HG03135 (cell line): ENCODE measurements around the gene PHPT1.
"Not testable (repeated sequence)": the region's sequence is repeated elsewhere in the genome, so short reads cannot be mapped to it uniquely, and the experiment has no call there.

Experiments used
- ATAC-seq: cut with Tn5 transposase; IDR thresholded peaks from one replicate; pipeline ENCODE4 v1.9.1; 2021; ENCODE audit warnings: mild to moderate bottlenecking, moderate library complexity; ENCODE audit not compliant: unreplicated experiment

The PHPT1 gene

GRCh38 chr9:136835932-136836904, 13.0 kb upstream of the PHPT1 start:
- no peak for ATAC-seq

DNA sequence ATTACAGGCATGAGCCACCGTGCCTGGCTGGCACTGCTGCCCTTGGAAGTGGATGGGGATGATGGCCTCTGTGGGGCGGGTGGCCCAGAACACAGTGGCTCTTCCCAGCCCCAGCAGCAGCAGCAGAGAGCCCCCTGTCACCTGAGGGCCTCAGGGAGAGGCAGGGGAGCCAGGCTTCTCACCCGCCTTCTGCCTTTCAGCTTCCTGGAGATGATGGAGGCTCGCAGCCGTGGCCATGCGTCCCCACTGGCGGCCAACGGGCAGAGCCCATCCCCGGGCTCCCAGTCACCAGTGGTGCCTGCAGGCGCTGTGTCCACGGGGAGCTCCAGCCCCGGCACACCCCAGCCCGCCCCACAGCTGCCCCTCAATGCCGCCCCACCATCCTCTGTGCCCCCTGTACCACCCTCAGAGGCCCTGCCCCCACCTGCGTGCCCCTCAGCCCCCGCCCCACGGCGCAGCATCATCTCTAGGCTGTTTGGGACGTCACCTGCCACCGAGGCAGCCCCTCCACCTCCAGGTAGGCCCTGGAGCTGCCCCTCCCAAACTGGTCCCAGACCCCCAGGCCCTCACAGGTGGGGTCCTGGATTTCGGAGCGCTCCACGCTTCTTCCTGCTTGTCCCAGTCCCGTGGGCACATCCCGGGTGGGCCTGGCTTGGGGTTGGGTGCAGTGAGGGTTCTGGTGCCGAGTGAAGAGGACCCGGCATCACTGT, 11.9 kb upstream of the PHPT1 start:
- ATAC-seq = no peak

GRCh38 chr9:136837856-136838277, 11.3 kb upstream of the PHPT1 start:
- ATAC-seq = not testable (repeated sequence)

GRCh38 chr9:136838314-136839228, 10.6 kb upstream of the PHPT1 start:
- ATAC-seq = no peak

DNA sequence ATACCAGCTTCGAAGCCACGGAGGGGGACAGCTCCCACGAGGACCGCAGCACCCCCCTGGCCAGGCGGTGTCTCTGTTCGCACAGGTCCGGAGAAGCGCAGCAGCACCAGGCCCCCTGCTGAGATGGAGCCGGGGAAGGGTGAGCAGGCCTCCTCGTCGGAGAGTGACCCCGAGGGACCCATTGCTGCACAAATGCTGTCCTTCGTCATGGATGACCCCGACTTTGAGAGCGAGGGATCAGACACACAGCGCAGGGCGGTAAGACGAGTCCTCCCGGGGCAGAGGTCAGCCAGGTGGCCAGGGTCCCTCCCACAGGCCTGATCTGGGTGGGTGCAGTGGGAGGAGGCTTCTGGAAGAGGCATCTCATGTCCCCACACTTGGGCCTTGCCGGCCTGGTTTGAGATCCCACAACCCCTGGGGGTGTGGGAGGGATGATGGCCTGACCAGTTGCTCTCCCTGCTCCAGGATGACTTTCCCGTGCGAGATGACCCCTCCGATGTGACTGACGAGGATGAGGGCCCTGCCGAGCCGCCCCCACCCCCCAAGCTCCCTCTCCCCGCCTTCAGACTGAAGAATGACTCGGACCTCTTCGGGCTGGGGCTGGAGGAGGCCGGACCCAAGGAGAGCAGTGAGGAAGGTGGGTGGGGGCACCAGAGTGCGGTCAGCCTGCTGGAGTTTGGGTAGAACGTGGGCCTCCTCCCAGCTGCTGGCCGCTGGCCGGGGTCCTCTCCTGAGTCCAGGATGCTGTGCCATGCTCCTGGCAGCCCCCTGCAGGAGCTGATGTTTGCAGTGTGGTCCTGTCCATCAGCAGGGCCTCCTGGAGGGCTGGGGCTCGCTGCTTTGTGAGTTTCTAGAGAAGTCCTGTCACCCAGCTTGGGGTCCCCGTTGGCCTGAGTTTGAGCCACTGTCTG, 9.7 kb upstream of the PHPT1 start:
- no peak for ATAC-seq

- no peak for ATAC-seq
These were observed 8.9 kb upstream of the PHPT1 start for GRCh38 chr9:136840140-136840876.

DNA sequence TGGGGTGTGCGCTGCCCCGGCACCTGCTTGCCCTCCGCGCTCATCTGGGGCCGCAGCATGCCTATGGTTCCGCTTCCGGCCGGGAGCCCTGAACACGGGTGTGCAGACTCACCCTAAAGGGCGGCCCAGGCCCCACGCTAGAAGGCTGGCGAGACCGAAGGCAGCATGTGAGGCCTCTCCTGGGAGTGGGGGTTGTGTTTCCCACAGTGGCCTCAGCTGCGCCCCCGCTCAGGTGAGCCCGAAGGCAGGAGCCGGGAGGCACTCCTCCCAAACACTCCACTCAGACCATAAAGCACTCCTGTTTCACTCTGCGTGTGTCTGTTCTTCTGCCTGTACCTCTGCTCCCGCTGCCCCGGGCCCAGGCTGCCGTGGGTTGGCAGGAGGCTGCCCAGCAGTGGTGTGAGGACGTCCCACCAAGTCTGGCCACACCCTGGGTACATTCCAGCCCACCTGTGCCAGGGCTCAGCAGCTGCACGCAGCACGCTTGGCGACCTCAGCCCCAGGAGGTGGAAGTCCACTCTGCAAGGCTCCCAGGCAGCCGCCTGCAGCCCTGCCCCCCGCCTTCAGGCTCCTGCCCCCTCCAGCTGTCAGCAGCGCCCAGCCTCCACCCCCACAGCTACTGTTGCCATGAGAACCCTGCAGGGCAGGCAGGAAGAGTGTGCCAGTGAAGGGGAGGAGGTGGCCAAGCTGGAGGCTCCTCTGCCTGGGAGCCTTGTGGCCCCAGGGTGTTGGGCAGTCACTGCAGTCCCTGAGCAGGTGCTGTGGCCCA, 8.1 kb upstream of the PHPT1 start:
- no peak for ATAC-seq

DNA sequence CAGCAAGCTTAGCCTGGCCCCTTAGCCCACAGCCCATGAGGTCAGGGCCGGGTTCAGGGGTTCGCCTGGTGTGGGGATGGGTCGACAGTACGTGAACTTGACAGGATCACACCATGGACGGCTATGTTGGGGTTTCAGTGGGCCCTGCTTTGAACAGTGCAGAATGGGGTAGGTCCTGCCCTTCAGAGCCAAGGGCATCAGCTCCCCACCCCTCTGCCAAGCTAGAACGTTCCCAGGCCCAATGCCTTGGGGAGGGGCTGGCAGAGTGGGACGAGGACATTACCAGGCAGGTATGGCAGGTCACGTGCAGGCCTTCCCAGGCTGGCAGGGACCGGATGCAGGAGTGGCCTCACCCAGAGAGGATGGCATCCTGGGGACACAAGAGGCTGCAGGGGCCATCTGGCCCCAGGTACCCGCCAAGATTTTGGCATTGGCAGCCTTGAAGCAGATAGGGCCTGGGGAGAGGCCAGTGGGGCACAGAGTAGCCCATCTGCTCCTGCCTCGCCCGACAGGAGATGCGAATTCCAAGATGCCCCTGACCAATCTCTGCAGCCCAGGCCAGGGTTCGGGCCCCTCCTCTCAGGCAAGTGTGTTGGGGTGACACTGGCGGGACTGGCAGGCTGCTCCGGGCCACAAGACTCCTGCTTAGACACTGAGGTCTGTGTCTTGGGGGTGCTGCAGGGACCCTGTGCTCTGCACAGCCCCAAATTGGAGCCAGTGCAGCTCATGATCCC, 7.4 kb upstream of the PHPT1 start:
- not testable (repeated sequence) for ATAC-seq

- ATAC-seq = peak; percentile 68
These were observed 6.7 kb upstream of the PHPT1 start, which contains the start of gene AJM1 for GRCh38 chr9:136842380-136842948. TSS of gene AJM1 (plus strand) at chr9:136842478. CDS start at chr9:136844415, 1,937 bp downstream.

DNA sequence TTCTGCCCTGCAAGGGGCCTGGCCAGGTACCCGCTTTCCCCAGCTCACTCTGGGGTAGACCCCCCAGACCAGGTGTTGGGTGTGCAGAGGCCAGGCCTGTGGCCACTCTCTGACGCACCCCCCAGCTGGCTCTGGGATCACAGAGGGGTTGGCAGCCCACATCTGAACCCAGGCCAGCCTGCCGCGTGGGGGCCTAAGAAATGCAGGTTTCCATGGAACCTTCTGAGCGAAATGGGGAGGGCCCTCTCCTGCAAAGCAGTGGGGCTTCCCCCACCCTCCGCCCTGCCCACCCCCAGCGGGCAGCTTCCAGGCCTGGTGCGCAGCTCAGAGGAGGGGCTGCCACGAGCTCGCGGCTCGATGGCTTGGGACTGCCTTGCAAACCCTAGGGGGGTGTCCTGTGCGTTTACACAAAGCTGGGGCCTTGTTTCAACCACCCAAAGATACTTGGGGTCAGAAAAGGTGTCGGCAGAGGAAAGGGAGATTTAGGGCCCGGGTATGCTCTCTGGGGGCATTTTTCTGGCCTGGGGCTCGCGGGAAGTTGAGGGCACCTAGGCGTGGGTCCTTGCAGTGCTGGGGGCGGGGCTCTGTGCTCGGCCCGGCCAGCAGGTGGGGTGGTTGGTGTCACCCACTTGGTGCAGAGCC, 5.9 kb upstream of the PHPT1 start:
- not testable (repeated sequence) for ATAC-seq

DNA sequence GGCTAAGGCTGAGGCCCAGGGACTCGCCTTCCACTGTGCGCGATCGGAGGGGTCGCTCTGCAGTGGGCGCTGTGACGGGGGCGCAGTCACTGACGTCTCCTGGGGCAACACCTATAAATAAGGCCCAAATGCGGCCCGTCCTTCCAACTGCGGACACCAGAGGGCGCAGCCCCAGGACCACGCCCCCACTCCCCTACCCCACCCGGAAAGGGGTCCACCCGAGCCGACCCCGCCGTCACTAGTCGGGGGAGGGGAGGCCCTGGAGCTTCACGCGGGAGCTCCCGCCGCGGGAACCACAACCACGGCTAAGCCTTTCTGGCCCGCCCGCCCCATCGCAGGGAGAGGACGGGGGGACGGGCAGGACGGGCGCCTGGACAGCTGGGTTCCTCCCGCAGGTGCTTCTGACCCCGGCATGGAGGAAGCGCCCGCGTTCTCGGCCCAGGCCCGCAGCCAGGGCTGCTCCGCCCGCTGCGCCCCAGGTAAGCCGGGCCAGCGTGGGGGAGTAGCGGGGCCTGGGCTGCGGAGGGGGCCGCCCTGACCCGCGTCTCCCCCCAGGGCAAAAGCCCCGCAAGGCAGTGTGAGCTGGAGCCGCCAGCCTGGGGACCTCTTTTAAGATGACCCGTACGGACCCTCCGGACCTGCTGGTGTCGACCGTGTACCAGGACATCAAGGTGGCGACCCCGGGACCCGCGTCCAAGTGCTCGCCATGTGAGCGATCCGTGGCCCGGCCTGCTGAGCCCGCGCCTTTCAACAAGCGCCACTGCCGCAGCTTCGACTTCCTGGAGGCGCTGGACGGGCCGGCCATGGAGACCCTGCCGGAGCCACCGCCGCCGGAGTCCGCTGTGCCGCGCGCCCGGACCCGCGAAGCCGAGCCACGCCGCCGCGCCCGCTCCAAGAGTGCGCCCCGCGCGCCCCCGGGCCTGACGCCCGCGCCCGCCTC, 5.1 kb upstream of the PHPT1 start:
- not testable (repeated sequence) for ATAC-seq

DNA sequence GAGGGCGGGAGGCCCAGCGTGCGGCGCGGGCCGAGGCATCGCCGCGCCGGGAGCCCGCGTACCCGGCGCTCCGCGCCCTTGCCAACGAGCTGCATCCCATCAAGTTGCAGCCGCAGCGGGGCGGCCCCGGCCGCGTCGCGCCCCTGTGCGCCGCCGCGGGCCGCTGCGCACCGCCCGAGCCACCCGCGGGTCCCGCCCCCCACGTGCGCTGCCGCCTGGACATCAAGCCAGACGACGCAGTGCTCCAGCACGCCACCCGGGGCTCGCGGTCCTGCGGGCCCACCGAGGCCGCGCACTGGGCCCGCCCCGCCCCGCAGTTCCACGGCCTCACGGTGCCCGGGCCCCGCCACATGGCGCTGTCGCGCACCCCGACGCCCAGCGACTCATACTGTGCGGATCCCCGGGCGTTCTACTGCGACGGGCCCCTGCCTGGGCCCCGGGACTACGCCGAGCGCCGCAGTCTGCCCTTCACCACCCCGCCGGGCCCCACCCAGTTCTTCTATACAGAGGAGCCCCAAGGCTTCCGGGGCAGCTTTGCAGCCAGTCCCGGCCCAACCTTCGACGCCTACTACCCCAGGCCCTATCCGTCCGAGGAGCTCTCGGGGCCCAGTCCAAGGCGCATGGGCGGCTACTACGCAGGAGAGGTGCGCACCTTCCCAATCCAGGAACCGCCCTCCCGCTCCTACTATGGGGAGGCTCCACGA, 4.3 kb upstream of the PHPT1 start:
- no peak for ATAC-seq

- ATAC-seq = no peak
These were observed 3.5 kb upstream of the PHPT1 start for GRCh38 chr9:136845465-136846260.

DNA sequence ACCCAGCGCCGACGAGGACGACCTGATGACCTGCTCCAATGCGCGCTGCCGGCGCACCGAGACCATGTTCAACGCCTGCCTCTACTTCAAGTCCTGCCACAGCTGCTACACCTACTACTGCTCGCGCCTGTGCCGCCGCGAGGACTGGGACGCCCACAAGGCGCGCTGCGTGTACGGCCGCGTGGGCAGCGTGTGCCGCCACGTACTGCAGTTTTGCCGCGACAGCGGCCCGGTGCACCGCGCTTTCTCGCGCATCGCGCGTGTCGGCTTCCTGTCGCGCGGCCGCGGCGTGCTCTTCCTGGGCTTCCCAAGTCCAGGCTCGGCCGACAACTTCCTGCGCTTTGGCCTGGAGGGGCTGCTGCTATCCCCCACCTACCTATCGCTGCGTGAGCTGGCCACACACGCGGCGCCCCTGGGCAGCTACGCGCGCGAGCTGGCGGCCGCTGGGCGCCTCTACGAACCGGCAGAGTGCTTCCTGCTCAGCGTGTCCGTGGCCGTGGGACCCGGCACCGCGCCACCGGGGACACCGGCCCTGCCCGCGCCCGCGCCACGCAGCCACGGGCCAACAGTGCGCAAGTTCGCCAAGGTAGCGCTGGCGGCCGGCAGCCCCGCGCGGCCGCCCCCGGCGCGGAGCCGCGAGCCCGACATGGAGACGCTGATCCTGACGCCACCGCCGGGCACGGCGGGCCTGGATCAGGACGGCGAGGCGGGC, 2.7 kb upstream of the PHPT1 start:
- no peak for ATAC-seq
